Endothelial cell of umbilical vein (primary cell): ENCODE measurements around the gene ATRNL1. TPM values are rescaled to one million over a fixed set of nuclear protein-coding genes. Genes with fewer than 3 reads are reported as not detected.
A peak's percentile ranks its signal among the peaks of the same experiment; 100 is the strongest.

Experiments
- BruUV-seq: library from RNA; stranded (reverse); fragments of 400-500 nt; replicated peaks from 2 replicates; lab custom pipeline; 2021; lab: Mats Ljungman, UMichigan
- CTCF ChIA-PET: fragments of 300-600, 350-600 bp; sonication (Branson Sonifier 250); formaldehyde crosslinking; loops from one replicate; lab custom pipeline; 2021; ENCODE audit warnings: antibody characterized with exemption, inconsistent platforms; lab: Charles Lee
- POLR2A ChIA-PET: fragments of 300-600, 350-600 bp; sonication (Branson Sonifier 250); formaldehyde crosslinking; loops from one replicate; lab custom pipeline; 2021; ENCODE audit warnings: antibody characterized with exemption, inconsistent platforms; lab: Charles Lee
- DNase-seq: peaks from one replicate; pipeline ENCODE4 v3.0.0-alpha.2; 2011; ENCODE audit warnings: low read depth, low spot score
- FAIRE-seq: peaks from 2 replicates; lab custom pipeline; 2011; peaks lifted over from hg19 to GRCh38; lab: Jason Lieb, UNC
- H2AFZ ChIP-seq: 2 replicates; pipeline ENCODE4 v1.6.0; 2012; ENCODE audit warnings: low read depth, low read length, control low read depth, inconsistent platforms
- H3K27ac ChIP-seq: 2 replicates; pipeline ENCODE4 v1.5.1; 2011; ENCODE audit warnings: low read depth, mild to moderate bottlenecking, control low read depth, low read length, moderate library complexity; ENCODE audit not compliant: insufficient read depth
- H3K27me3 ChIP-seq, 2 experiments: 2 replicates each; pipeline versions ENCODE4 v1.6.0 to v1.6.1; 2011; ENCODE audit warnings: low read length in 2 of 2, mixed read lengths in 1 of 2; ENCODE audit not compliant: control insufficient read depth in 2 of 2, insufficient read depth in 2 of 2
- H3K36me3 ChIP-seq, 2 experiments: 2 replicates in 1 of 2; 3 replicates in 1 of 2; pipeline ENCODE4 v1.5.1; 2011; ENCODE audit warnings: low read length in 2 of 2, mild to moderate bottlenecking in 1 of 2, moderate library complexity in 1 of 2; ENCODE audit not compliant: control insufficient read depth in 2 of 2, insufficient read depth in 2 of 2; ENCODE audit errors: extremely low read depth in 1 of 2
- H3K4me1 ChIP-seq: 3 replicates; pipeline ENCODE4 v1.5.1; 2011; ENCODE audit warnings: mild to moderate bottlenecking, low read length; ENCODE audit not compliant: control insufficient read depth, insufficient read depth; ENCODE audit errors: extremely low read depth
- H3K4me2 ChIP-seq: 2 replicates; pipeline ENCODE4 v1.6.1; 2011; ENCODE audit warnings: low read length, control low read depth, mixed read lengths; ENCODE audit not compliant: insufficient read depth
- H3K4me3 ChIP-seq, 3 experiments: fragments of 200-600 bp in 1 of 3; sonication (generic), shearing (Covaris generic) in 1 of 3; replicated peaks in 1 of 3; 2 replicates each; pipeline ENCODE4 v1.5.1; 2011 to 2016; ENCODE audit warnings: control low read depth in 3 of 3, low read length in 3 of 3, mild to moderate bottlenecking in 2 of 3, inconsistent platforms in 1 of 3, low read depth in 1 of 3, moderate library complexity in 1 of 3; ENCODE audit not compliant: insufficient read depth in 1 of 3
- H3K79me2 ChIP-seq: 2 replicates; pipeline ENCODE4 v1.6.0; 2012; ENCODE audit warnings: low read length, inconsistent platforms; ENCODE audit not compliant: control insufficient read depth, insufficient read depth
- H3K9ac ChIP-seq: replicated peaks from 2 replicates; pipeline ENCODE3; 2011; ENCODE audit warnings: low read length, control low read depth; ENCODE audit not compliant: insufficient read depth; ENCODE audit errors: extremely low read depth
- H3K9me1 ChIP-seq: replicated peaks from 3 replicates; pipeline ENCODE4 v1.6.0; 2011; ENCODE audit warnings: mild to moderate bottlenecking, low read length; ENCODE audit not compliant: control insufficient read depth, insufficient read depth; ENCODE audit errors: extremely low read depth
- H3K9me3 ChIP-seq: replicated peaks from 2 replicates; pipeline ENCODE4 v1.5.1; 2012; ENCODE audit warnings: low read length, inconsistent platforms; ENCODE audit not compliant: control insufficient read depth, insufficient read depth
- H4K20me1 ChIP-seq: replicated peaks from 2 replicates; pipeline ENCODE3; 2011; ENCODE audit warnings: mild to moderate bottlenecking, low read length; ENCODE audit not compliant: control insufficient read depth, insufficient read depth; ENCODE audit errors: extremely low read depth
- CTCF ChIP-seq, 2 donors: IDR thresholded peaks; 1 replicate in 1 of 2; 2 replicates in 1 of 2; pipeline ENCODE4 v1.5.1; 2011; ENCODE audit warnings: low read length in 2 of 2, mild to moderate bottlenecking in 2 of 2, moderate library complexity in 2 of 2, control low read depth in 1 of 2, inconsistent platforms in 1 of 2, low read depth in 1 of 2; ENCODE audit not compliant: insufficient read depth in 1 of 2; ENCODE audit errors: extremely low read depth in 1 of 2
- EZH2 ChIP-seq: IDR thresholded peaks from 2 replicates; pipeline ENCODE4 v1.6.1; 2012; ENCODE audit warnings: borderline replicate concordance, low read depth, mild to moderate bottlenecking, moderate library complexity, low read length, inconsistent platforms; ENCODE audit not compliant: severe bottlenecking
- FOS ChIP-seq: IDR thresholded peaks from 2 replicates; pipeline ENCODE4 v1.6.1; 2011; ENCODE audit warnings: mild to moderate bottlenecking, low read length, moderate library complexity, borderline replicate concordance; ENCODE audit not compliant: insufficient read depth
- GATA2 ChIP-seq: IDR thresholded peaks from 2 replicates; pipeline ENCODE4 v1.7.0; 2011; ENCODE audit warnings: low read depth, mild to moderate bottlenecking, moderate library complexity, mixed read lengths, low read length; ENCODE audit not compliant: insufficient read length, insufficient read depth
- JUN ChIP-seq: IDR thresholded peaks from 2 replicates; pipeline ENCODE4 v1.6.1; 2011; ENCODE audit warnings: borderline replicate concordance, low read depth; ENCODE audit not compliant: insufficient read length, insufficient read depth
- MYC ChIP-seq: IDR thresholded peaks from one replicate; pipeline ENCODE4 v1.6.1; 2011; ENCODE audit warnings: mild to moderate bottlenecking, low read depth, low read length
- POLR2A ChIP-seq: IDR thresholded peaks from 2 replicates; pipeline ENCODE4 v1.6.1; 2012; ENCODE audit warnings: low read depth, mild to moderate bottlenecking, control low read depth, low read length
- dilution Hi-C: fragments of 300-500 bp; cut with MboI; formaldehyde crosslinking; loops from one replicate; pipeline ENCODE4 v1.15.0; 2019; ENCODE audit warnings: low sequenced_read_pairs; ENCODE audit not compliant: extremely low pct_ligation_motif_present
- intact Hi-C: fragments of 100-400 bp; cut with micrococcal nuclease; formaldehyde crosslinking; loops from one replicate; pipeline ENCODE4 v1.10.0; 2022
- polyA plus RNA-seq, 4 experiments: library from polyadenylated mRNA; depleted of rRNA in 3 of 4; stranded (reverse) in 3 of 4; unstranded in 1 of 4; fragments of >200 nt; gene quantifications; 2 replicates each; pipeline versions ENCODE4 v1.2.1 to v1.2.3, GENCODE V29; 2011 to 2012; ENCODE audit warnings: missing spikeins in 1 of 4
- total RNA-seq: library from RNA; stranded (reverse); gene quantifications from 2 replicates; pipeline ENCODE4 v1.2.3, GENCODE V29; 2021

ATRNL1 gene
- total and polyA plus RNA-seq, 2 donors (not counting 3 experiments of a cell fraction or from before 2014, with no cell fraction given) = not detected

GRCh38 chr10:115801457-115801856, 708.3 kb downstream of the ATRNL1 start:
- Histone ChIP-seq H3K9me3 (no peaks in the 10 kb centered on the region), H3K36me3 (no peaks in the 10 kb centered on the region), H3K4me2 (no peak overlapping the region), H3K9me1 (no peaks in the 10 kb centered on the region), H3K4me1 (no peaks in the 10 kb centered on the region), H3K4me3 (no peak overlapping the region), H3K27ac (no peak overlapping the region), H3K27me3 (no peaks in the 10 kb centered on the region), H4K20me1 (no peaks in the 10 kb centered on the region), H3K9ac (no peak overlapping the region), H2AFZ (no peak overlapping the region), H3K79me2 (no peaks in the 10 kb centered on the region)
- no peak for TF ChIP-seq POLR2A
- no peak for TF ChIP-seq MYC
- no peak for TF ChIP-seq GATA2
- TF ChIP-seq EZH2 = no peak
- intact Hi-C loops = loop anchor here (5.0 kb wide), 1 partner anchor 471 kb away; the partner anchor contains the start of gene GFRA1
- DNase-seq = no peak
- CTCF ChIA-PET = interaction anchor here (0.6 to 5.5 kb wide), 3 partner anchors 31 to 486 kb away, joined by 3 to 58 read pairs (median 4); no protein-coding TSS in a partner anchor
- dilution Hi-C loops = no loop called here
- POLR2A ChIA-PET = no interaction called here
- FAIRE-seq = no peak
- BruUV-seq = no TSS peak

- no peak overlapping the region for H3K4me3 ChIP-seq
- TF ChIP-seq FOS = no peak
- no peak for TF ChIP-seq EZH2
- no peak for TF ChIP-seq MYC
- no peak for TF ChIP-seq CTCF (IDR thresholded peaks at IDR 0.05; ENCODE audit: extremely low read depth in 1 of 2, insufficient read depth in 1 of 2, low read depth in 1 of 2, low read length in 2 of 2)
- TF ChIP-seq JUN = no peak
- no peak for TF ChIP-seq POLR2A
- TF ChIP-seq GATA2 = no peak
- ChIA-PET POLR2A (interaction anchor here (0.7 kb wide), 1 partner anchor 24 kb away, joined by 5 read pairs; no protein-coding TSS in a partner anchor), CTCF (interaction anchor here (0.6 to 5.5 kb wide), 3 partner anchors 32 to 486 kb away, joined by 3 to 58 read pairs (median 4); no protein-coding TSS in a partner anchor)
- DNase-seq (peak; percentile 35), FAIRE-seq (no peak)
- no peaks in the 10 kb centered on the region for H3K27me3 ChIP-seq
- no peak overlapping the region for H3K9ac ChIP-seq
- no TSS peak for BruUV-seq
- no peaks in the 10 kb centered on the region for H3K79me2 ChIP-seq
- H3K4me1 ChIP-seq = no peaks in the 10 kb centered on the region
- no peak overlapping the region for H3K4me2 ChIP-seq
- H3K27ac ChIP-seq = no peak overlapping the region
- intact Hi-C loops (loop anchor here (5.0 kb wide), 1 partner anchor 470 kb away; the partner anchor contains the start of gene GFRA1), dilution Hi-C loops (no loop called here)
- H3K36me3 ChIP-seq = no peaks in the 10 kb centered on the region
- H2AFZ ChIP-seq = no peak overlapping the region
- no peaks in the 10 kb centered on the region for H3K9me3 ChIP-seq
- no peaks in the 10 kb centered on the region for H4K20me1 ChIP-seq
- no peaks in the 10 kb centered on the region for H3K9me1 ChIP-seq
Observed at GRCh38 chr10:115801992-115802391, 708.8 kb downstream of the ATRNL1 start.
